ENCODE results near the gene RARG. TPM values are rescaled to one million over a fixed set of nuclear protein-coding genes. Genes with fewer than 3 reads are reported as not detected.

The RARG gene
- total RNA-seq (2021) (14.0 and 20.3 TPM in 2 replicates), Bru-seq, nascent RNA (percentile 40 among the genes with signal in this experiment), BruChase-seq, experiment 1, labeled RNA remaining after a 2-hour chase (percentile 51 among the genes with signal in this experiment), BruChase-seq, experiment 2, labeled RNA remaining after a 6-hour chase (percentile 49 among the genes with signal in this experiment)
- long read RNA-seq, transcript RARG-201 (8 exons, 1,836 nt), result major isoform, 25 of 45 reads
- long read RNA-seq, transcript RARG-203 (10 exons, 2,959 nt), result minor isoform, 6 of 45 reads
- long read RNA-seq, partial matches to known transcripts, result 7 of 45 reads
- long read RNA-seq, other reads (novel, unspliced or antisense), result 4 of 45 reads

DNA sequence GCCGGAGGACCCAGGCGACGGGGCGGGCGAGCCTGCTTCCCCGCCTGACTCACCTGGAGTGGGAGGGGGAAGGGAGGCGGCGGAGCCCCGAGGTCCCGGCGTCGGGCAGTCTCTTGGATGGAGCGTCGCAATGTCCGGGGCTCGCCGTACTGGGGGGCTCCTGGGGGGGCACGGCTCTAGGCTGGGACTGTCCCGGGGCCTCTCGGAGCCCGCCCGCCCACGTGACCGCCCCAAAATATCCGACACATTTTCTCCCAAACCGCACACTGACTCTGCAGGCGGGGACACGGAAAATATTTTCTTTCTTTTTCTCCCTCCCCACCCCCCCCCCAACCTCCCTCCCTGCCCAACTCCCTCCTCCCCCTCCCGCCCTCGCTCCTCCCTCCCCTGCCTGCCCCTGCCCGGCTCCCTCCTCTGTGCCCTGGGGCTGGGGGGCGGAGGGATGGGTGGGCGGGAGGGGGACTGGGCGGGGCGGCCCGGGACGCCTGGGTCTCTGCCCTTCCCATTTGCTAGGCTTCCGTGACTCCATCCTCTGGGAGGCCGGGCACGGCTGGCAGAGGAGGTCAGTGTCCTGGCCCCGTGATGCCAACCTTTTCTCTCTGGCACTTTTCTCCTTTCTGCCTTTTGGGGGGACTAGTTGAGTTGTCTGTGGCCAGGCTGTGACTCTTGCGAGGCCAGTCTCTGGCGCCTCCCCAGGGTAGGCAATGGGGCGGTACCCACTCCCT, at the start of gene RARG:
Gene RARG (minus strand): TSS at position 289 of the 725 bp plus-strand sequence. CDS start 4,664 bp downstream, outside the sequence.
- intact Hi-C loops (cut with micrococcal nuclease; ENCODE audit: unreplicated experiment), result no loop called here
- H3K27ac ChIP-seq (ENCODE audit: low read depth, low read length, poor library complexity, severe bottlenecking), result no peak within 1 kb of the TSS
- CTCF ChIA-PET, result no interaction called here
- DNase-seq (ENCODE audit: low spot score), result peak; percentile 52
- H3K4me3 ChIP-seq (ENCODE audit: low read depth, low read length, poor library complexity, severe bottlenecking), result peak within 1 kb of the TSS; percentile 50
- no peaks in the 10 kb centered on the region for H3K9me3 ChIP-seq (ENCODE audit: low read depth, low read length, poor library complexity, severe bottlenecking)
- TF ChIP-seq, protein P1, sequence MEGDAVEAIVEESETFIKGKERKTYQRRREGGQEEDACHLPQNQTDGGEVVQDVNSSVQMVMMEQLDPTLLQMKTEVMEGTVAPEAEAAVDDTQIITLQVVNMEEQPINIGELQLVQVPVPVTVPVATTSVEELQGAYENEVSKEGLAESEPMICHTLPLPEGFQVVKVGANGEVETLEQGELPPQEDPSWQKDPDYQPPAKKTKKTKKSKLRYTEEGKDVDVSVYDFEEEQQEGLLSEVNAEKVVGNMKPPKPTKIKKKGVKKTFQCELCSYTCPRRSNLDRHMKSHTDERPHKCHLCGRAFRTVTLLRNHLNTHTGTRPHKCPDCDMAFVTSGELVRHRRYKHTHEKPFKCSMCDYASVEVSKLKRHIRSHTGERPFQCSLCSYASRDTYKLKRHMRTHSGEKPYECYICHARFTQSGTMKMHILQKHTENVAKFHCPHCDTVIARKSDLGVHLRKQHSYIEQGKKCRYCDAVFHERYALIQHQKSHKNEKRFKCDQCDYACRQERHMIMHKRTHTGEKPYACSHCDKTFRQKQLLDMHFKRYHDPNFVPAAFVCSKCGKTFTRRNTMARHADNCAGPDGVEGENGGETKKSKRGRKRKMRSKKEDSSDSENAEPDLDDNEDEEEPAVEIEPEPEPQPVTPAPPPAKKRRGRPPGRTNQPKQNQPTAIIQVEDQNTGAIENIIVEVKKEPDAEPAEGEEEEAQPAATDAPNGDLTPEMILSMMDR (conservative IDR thresholded peaks at IDR 0.05; ENCODE audit: low read depth, low read length), result no peak
- no peak for TF ChIP-seq EZH2 (IDR thresholded peaks at IDR 0.05; ENCODE audit: borderline replicate concordance, low read depth, low read length, poor library complexity, severe bottlenecking)
- BruUV-seq (replicated peaks), result no TSS peak
- H3K27me3 ChIP-seq (replicated peaks; ENCODE audit: insufficient read depth, low read depth, low read length, poor library complexity), result no peaks in the 10 kb centered on the region
- no peaks in the 10 kb centered on the region for H3K36me3 ChIP-seq (ENCODE audit: insufficient read depth, low read length, poor library complexity, severe bottlenecking)
- POLR2A ChIA-PET (ENCODE audit: low non-redundant PET), result no interaction called here
- peaks cover 25% of the 10 kb centered on the region for H3K4me1 ChIP-seq (ENCODE audit: insufficient read depth, low read length, poor library complexity, severe bottlenecking)

GRCh38 chr12:53279888-53280498, 48.0 kb upstream of the RARG start:
- Histone ChIP-seq H3K4me3 (ENCODE audit: low read depth, low read length, poor library complexity, severe bottlenecking) (no peak overlapping the region), H3K36me3 (ENCODE audit: insufficient read depth, low read length, poor library complexity, severe bottlenecking) (peaks cover 97% of the 10 kb centered on the region), H3K9me3 (ENCODE audit: low read depth, low read length, poor library complexity, severe bottlenecking) (no peaks in the 10 kb centered on the region), H3K4me1 (ENCODE audit: insufficient read depth, low read length, poor library complexity, severe bottlenecking) (no peaks in the 10 kb centered on the region), H3K27me3 (replicated peaks; ENCODE audit: insufficient read depth, low read depth, low read length, poor library complexity) (no peaks in the 10 kb centered on the region), H3K27ac (ENCODE audit: low read depth, low read length, poor library complexity, severe bottlenecking) (no peak overlapping the region)
- TF ChIP-seq, protein P1 (conservative IDR thresholded peaks at IDR 0.05; ENCODE audit: low read depth, low read length), result no peak
- no peak for TF ChIP-seq EZH2 (IDR thresholded peaks at IDR 0.05; ENCODE audit: borderline replicate concordance, low read depth, low read length, poor library complexity, severe bottlenecking)
- POLR2A ChIA-PET (ENCODE audit: low non-redundant PET), result interaction anchor here (0.6 kb wide), 1 partner anchor 660 kb away, joined by 3 read pairs; no protein-coding TSS in a partner anchor
- DNase-seq (ENCODE audit: low spot score), result no peak
- BruUV-seq (replicated peaks), result no TSS peak
- CTCF ChIA-PET, result no interaction called here
- intact Hi-C loops (cut with micrococcal nuclease; ENCODE audit: unreplicated experiment), result no loop called here

DNA sequence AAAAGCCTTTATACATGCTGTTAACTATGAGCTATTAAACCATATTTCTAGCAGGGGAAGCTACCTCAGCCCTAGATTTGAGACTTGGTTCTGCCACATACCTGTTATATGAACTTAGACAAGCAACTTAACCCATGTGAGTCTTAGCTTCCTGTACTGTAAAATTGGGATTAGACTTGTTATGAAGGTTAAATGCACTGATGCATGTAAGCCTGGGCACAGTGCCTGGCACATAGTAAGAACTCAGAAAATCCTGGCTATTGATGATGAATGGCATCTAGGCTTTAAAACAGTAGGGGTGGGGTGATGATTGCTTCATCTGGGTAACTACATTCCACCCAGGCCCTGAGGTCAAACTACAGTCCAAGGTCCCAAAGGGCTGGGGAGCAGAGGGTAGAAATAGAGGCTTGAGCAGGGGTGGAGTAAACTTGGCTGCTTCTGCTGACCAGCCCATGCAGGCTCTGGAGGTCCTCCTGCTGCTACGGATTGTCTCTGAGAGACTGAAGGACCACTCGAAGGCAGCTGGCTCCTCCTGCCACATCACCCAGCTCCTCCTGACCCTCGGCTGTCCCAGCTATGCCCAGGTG, 47.4 kb upstream of the RARG start:
- H3K27me3 ChIP-seq (replicated peaks; ENCODE audit: insufficient read depth, low read depth, low read length, poor library complexity), result no peaks in the 10 kb centered on the region
- no peak for DNase-seq (ENCODE audit: low spot score)
- intact Hi-C loops (cut with micrococcal nuclease; ENCODE audit: unreplicated experiment), result no loop called here
- H3K9me3 ChIP-seq (ENCODE audit: low read depth, low read length, poor library complexity, severe bottlenecking), result no peaks in the 10 kb centered on the region
- H3K4me1 ChIP-seq (ENCODE audit: insufficient read depth, low read length, poor library complexity, severe bottlenecking), result no peaks in the 10 kb centered on the region
- ChIA-PET POLR2A (ENCODE audit: low non-redundant PET) (interaction anchor here (0.6 to 0.7 kb wide), 5 partner anchors 16 to 660 kb away, joined by 3 to 6 read pairs (median 4); partner anchors contain the start of genes EIF4B and PFDN5), CTCF (no interaction called here)
- H3K4me3 ChIP-seq (ENCODE audit: low read depth, low read length, poor library complexity, severe bottlenecking), result no peak overlapping the region
- BruUV-seq (replicated peaks), result no TSS peak
- H3K36me3 ChIP-seq (ENCODE audit: insufficient read depth, low read length, poor library complexity, severe bottlenecking), result peaks cover 98% of the 10 kb centered on the region
- TF ChIP-seq EZH2 (IDR thresholded peaks at IDR 0.05; ENCODE audit: borderline replicate concordance, low read depth, low read length, poor library complexity, severe bottlenecking), result no peak
- TF ChIP-seq, protein P1 (conservative IDR thresholded peaks at IDR 0.05; ENCODE audit: low read depth, low read length), result no peak
- H3K27ac ChIP-seq (ENCODE audit: low read depth, low read length, poor library complexity, severe bottlenecking), result no peak overlapping the region
